Measurements from ENCODE around the gene SLN.

DNA sequence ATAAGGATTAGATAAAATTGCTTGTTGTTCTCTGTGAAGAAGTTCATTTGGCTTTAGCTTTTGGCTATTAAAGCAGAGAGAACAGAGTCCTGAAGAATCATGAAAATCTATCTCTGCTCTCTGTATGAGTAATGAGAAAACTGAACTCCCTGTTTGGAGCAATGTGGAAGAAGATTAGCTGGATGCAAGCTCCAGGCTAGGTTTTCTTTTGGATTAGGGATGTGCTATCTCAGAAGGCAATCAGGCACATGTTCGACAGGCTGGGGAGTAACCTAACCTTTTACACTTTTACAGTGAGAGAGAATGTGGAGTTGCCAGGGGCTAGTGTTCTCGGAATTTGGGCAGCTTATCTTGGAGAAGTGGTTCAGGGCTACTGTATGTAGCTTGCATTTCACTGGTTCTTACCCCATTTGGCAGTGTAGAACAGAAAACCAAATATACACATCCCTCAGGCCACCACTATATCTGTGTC, 8.5 kb upstream of the SLN start:
- TF ChIP-seq POLR2A (IDR thresholded peaks at IDR 0.05) = no peak
- TF ChIP-seq CTCF (IDR thresholded peaks at IDR 0.05 in 4 of 5, conservative IDR thresholded peaks at IDR 0.05 in 1 of 5) = no peak

All from gastrocnemius medialis (tissue), 4 donors.